ENCODE results near the gene FMNL2. TPM values are rescaled to one million over a fixed set of nuclear protein-coding genes. Genes with fewer than 3 reads are reported as not detected.

Gene FMNL2
- total RNA-seq, 1 donor from 2014 or later, result 5.5 TPM

- Histone ChIP-seq H3K27ac (replicated peaks) (no peak overlapping the region), H3K9me3 (replicated peaks) (no peaks in the 10 kb centered on the region), H3K27me3 (ENCODE audit: low read depth) (no peaks in the 10 kb centered on the region), H3K36me3 (no peaks in the 10 kb centered on the region), H3K4me1 (peaks cover 60% of the 10 kb centered on the region), H3K4me3 (no peak overlapping the region)
- no peak for TF ChIP-seq CTCF (IDR thresholded peaks at IDR 0.05; ENCODE audit: borderline replicate concordance)
- DNase-seq, result no peak
- intact Hi-C loops (cut with micrococcal nuclease), result no loop called here
Observed at GRCh38 chr2:152408254-152408653, 73.3 kb downstream of the FMNL2 start.

- H3K27ac ChIP-seq (replicated peaks), result no peak overlapping the region
- no peak overlapping the region for H3K4me3 ChIP-seq
- peaks cover 47% of the 10 kb centered on the region for H3K4me1 ChIP-seq
- H3K27me3 ChIP-seq (ENCODE audit: low read depth), result no peaks in the 10 kb centered on the region
- no peaks in the 10 kb centered on the region for H3K9me3 ChIP-seq (replicated peaks)
- H3K36me3 ChIP-seq, result no peaks in the 10 kb centered on the region
- intact Hi-C loops (cut with micrococcal nuclease), result no loop called here
- TF ChIP-seq CTCF (IDR thresholded peaks at IDR 0.05; ENCODE audit: borderline replicate concordance), result no peak
- no peak for DNase-seq
Observed at GRCh38 chr2:152409386-152410164, 74.6 kb downstream of the FMNL2 start.

- Histone ChIP-seq H3K4me1 (peaks cover 46% of the 10 kb centered on the region), H3K27ac (replicated peaks) (no peak overlapping the region), H3K9me3 (replicated peaks) (no peaks in the 10 kb centered on the region), H3K27me3 (ENCODE audit: low read depth) (no peaks in the 10 kb centered on the region), H3K4me3 (no peak overlapping the region), H3K36me3 (no peaks in the 10 kb centered on the region)
- no peak for TF ChIP-seq CTCF (IDR thresholded peaks at IDR 0.05; ENCODE audit: borderline replicate concordance)
- intact Hi-C loops (cut with micrococcal nuclease), result no loop called here
- no peak for DNase-seq
Observed at GRCh38 chr2:152410165-152410597, 75.2 kb downstream of the FMNL2 start.

GRCh38 chr2:152411154-152411553 is 76.2 kb downstream of the FMNL2 start:
- peaks cover 46% of the 10 kb centered on the region for H3K4me1 ChIP-seq
- intact Hi-C loops (cut with micrococcal nuclease), result no loop called here

GRCh38 chr2:152413228-152414030 is 78.5 kb downstream of the FMNL2 start:
- H3K9me3 ChIP-seq (replicated peaks), result no peaks in the 10 kb centered on the region
- intact Hi-C loops (cut with micrococcal nuclease), result no loop called here
- H3K27ac ChIP-seq (replicated peaks), result no peak overlapping the region
- H3K4me3 ChIP-seq, result no peak overlapping the region
- H3K36me3 ChIP-seq, result no peaks in the 10 kb centered on the region
- peaks cover 31% of the 10 kb centered on the region for H3K4me1 ChIP-seq
- no peak for DNase-seq
- TF ChIP-seq CTCF (IDR thresholded peaks at IDR 0.05; ENCODE audit: borderline replicate concordance), result no peak
- no peaks in the 10 kb centered on the region for H3K27me3 ChIP-seq (ENCODE audit: low read depth)

More at GRCh38 chr2:152411154-152411553, 76.2 kb downstream of the FMNL2 start:
- Histone ChIP-seq H3K27ac (replicated peaks) (no peak overlapping the region), H3K9me3 (replicated peaks) (no peaks in the 10 kb centered on the region), H3K36me3 (no peaks in the 10 kb centered on the region), H3K4me3 (no peak overlapping the region), H3K27me3 (ENCODE audit: low read depth) (no peaks in the 10 kb centered on the region)
- no peak for TF ChIP-seq CTCF (IDR thresholded peaks at IDR 0.05; ENCODE audit: borderline replicate concordance)
- no peak for DNase-seq
